C4-2B (cell line): ENCODE measurements around the gene PARL.

Experiments
- H3K27ac ChIP-seq: fragments of 450-650 bp; 2 replicates; pipeline ENCODE4 v1.5.1; 2017
- ZFX ChIP-seq: fragments of 450-650 bp; IDR thresholded peaks from 2 replicates; pipeline ENCODE4 v1.6.1; 2017
- TF ChIP-seq, protein P1 (sequence below): fragments of 450-650 bp; conservative IDR thresholded peaks from 2 replicates; pipeline ENCODE4 v1.5.1; 2017; ENCODE audit warnings: mild to moderate bottlenecking

The PARL gene

DNA sequence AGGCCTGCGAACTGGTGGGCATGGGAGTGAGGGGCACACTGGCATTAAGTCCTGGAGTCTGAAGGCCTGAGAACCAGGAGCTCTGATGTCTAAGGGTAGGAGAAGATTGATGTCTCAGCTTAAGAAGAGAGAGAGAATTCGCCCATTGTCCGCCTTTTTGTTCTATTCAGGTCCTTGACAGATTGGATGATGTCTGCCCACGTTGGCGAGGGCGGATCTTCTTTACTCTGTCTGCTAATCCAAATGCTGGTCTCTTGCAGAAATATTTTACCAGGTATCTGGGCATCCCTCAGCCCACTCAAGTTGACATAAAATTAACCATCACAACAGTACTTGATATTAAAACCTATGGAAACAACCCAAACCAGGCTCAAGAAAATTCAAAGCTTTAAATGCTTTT, 103.4 kb downstream of the PARL start:
- no peak overlapping the region for H3K27ac ChIP-seq
- TF ChIP-seq, protein P1, sequence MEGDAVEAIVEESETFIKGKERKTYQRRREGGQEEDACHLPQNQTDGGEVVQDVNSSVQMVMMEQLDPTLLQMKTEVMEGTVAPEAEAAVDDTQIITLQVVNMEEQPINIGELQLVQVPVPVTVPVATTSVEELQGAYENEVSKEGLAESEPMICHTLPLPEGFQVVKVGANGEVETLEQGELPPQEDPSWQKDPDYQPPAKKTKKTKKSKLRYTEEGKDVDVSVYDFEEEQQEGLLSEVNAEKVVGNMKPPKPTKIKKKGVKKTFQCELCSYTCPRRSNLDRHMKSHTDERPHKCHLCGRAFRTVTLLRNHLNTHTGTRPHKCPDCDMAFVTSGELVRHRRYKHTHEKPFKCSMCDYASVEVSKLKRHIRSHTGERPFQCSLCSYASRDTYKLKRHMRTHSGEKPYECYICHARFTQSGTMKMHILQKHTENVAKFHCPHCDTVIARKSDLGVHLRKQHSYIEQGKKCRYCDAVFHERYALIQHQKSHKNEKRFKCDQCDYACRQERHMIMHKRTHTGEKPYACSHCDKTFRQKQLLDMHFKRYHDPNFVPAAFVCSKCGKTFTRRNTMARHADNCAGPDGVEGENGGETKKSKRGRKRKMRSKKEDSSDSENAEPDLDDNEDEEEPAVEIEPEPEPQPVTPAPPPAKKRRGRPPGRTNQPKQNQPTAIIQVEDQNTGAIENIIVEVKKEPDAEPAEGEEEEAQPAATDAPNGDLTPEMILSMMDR: no peak
- no peak for TF ChIP-seq ZFX

DNA sequence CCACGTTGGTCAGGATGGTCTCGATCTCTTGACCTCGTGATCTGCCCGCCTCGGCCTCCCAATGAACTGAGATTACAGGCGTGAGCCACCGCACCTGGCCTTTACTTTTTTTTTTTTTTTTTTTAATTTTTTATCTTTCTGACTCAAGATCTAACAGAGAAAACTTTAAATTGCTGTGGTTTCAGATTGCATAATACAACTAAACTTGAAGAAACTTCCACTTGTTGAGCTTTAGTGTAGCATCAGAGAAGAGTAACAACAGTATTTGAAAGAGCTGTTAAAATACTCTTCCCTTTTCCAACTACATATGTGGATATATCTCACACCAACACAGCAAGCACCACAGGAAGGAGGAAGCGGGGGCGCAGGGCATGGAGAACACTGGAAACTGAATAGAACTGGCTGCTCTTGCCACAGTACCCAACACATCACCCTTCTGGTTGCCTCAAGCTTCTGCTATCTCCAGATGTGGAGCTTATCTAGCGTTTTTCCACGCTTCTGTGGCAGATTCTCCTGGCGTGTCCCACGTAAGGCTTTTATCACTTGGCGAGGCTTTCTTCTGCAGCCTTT, 104.7 kb downstream of the PARL start:
- TF ChIP-seq, protein P1: no peak
- TF ChIP-seq ZFX: no peak

More for the DNA sequence above, 104.7 kb downstream of the PARL start:
- no peak overlapping the region for H3K27ac ChIP-seq
